Brain microvascular endothelial cell (primary cell): Measurements from ENCODE around the gene JCAD.

Experiments used
- DNase-seq: peaks from one replicate; pipeline ENCODE4 v3.0.0-alpha.2; 2020
- H3K27ac ChIP-seq: fragments of 250-450 bp; sonication (Bioruptor Pico); 2 replicates; pipeline ENCODE4 v1.5.1; 2020; ENCODE audit warnings: mild to moderate bottlenecking, moderate library complexity
- H3K27me3 ChIP-seq: fragments of 250-450 bp; sonication (Bioruptor Pico); replicated peaks from 2 replicates; pipeline ENCODE4 v1.5.1; 2020; ENCODE audit warnings: mild to moderate bottlenecking
- H3K36me3 ChIP-seq: fragments of 250-450 bp; sonication (Bioruptor Pico); replicated peaks from 2 replicates; pipeline ENCODE4 v1.5.1; 2020; ENCODE audit warnings: mild to moderate bottlenecking
- H3K4me3 ChIP-seq: 2 replicates; pipeline ENCODE4 v1.5.1; 2011; ENCODE audit warnings: low read depth, mild to moderate bottlenecking, control low read depth, low read length, moderate library complexity
- in situ Hi-C: cut with HindIII; loops from 2 replicates; pipeline ENCODE4 v1.10.0; 2017; ENCODE audit warnings: low sequenced_read_pairs, low pct_ligation_motif_present
- TF ChIP-seq, protein P1 (sequence below): IDR thresholded peaks from 2 replicates; pipeline ENCODE4 v1.5.1; 2011; ENCODE audit warnings: low read depth, mild to moderate bottlenecking, moderate library complexity, low read length, control low read depth, inconsistent platforms; ENCODE audit errors: missing control alignments

Gene JCAD

DNA sequence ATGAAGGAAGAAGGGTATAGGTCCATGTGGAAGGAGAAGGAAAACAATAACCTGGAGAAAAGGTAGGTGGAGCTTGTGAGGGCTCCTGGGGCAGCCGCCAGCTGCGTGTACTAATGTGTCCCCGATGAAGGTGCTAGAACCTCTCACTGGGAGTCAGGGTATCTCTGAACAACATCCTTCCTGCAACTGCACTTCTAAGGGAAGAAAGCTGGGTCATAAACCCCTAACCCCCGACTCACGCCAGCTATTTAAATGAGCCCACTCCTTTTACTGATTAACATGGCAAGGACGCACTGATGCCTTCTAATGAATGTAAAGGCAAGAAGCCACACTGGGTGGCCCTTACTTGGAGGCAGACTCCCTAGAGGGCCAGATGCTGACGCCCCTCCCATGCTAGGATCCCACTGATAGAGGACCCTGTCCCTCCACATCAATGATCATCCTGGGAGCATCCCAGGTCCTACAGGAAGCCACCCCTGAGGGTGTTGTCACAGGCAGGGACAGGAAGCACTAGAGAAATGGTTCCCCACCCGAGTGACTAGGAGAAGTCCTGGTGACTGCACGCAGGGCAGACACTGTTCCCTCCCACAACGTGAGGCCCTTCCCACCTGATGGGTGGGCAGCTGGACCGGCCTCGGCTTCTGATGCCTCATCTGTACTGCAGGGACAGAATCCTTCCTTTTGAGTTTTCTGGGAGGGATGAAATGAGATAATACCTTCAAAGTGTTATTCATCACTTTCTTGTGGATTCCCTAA lies 20.4 kb downstream of the JCAD start:
- DNase-seq, result no peak
- in situ Hi-C loops, result no loop called here
- TF ChIP-seq, protein P1, sequence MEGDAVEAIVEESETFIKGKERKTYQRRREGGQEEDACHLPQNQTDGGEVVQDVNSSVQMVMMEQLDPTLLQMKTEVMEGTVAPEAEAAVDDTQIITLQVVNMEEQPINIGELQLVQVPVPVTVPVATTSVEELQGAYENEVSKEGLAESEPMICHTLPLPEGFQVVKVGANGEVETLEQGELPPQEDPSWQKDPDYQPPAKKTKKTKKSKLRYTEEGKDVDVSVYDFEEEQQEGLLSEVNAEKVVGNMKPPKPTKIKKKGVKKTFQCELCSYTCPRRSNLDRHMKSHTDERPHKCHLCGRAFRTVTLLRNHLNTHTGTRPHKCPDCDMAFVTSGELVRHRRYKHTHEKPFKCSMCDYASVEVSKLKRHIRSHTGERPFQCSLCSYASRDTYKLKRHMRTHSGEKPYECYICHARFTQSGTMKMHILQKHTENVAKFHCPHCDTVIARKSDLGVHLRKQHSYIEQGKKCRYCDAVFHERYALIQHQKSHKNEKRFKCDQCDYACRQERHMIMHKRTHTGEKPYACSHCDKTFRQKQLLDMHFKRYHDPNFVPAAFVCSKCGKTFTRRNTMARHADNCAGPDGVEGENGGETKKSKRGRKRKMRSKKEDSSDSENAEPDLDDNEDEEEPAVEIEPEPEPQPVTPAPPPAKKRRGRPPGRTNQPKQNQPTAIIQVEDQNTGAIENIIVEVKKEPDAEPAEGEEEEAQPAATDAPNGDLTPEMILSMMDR, result no peak

DNA sequence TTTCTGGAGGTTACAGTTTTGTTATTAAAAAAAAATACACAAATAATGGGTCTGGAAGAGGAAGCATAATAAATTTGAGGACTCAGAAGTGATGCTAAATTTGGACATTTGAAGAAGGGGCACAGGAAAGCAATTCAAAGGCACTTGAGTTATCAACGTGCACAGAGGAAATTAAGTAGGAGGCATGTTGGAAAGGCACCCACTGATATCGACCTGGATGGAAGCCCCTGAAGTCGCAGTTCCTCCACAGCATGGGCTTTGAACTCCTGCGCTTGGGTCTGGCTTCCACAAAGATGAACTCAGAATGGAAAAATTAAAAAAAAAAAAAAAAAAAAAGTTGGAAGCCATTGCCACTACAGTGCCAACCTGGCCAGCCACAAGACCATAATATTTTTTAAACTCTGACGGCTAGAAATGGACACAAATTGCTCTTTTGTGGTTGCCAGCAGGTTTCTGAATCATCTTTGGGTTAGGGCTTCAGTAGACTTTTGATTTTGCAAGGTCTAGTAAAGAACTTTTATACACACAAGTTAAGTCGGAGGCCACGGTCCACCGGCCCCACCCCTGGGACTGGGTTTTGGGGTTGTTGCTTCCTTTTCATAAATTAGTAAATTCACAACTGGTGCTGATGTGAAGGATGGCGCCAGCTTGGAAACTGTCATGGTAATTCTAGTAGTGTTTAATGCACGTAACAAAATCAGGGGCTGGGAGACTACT lies 21.6 kb downstream of the JCAD start:
- no peak for DNase-seq
- in situ Hi-C loops, result no loop called here
- H3K27ac ChIP-seq, result no peak overlapping the region
- H3K27me3 ChIP-seq, result no peaks in the 10 kb centered on the region
- H3K4me3 ChIP-seq, result no peak overlapping the region
- TF ChIP-seq, protein P1, result no peak
- no peaks in the 10 kb centered on the region for H3K36me3 ChIP-seq

More for the DNA sequence above, 20.4 kb downstream of the JCAD start:
- no peak overlapping the region for H3K27ac ChIP-seq
- H3K36me3 ChIP-seq, result no peaks in the 10 kb centered on the region
- H3K4me3 ChIP-seq, result no peak overlapping the region
- no peaks in the 10 kb centered on the region for H3K27me3 ChIP-seq

DNA sequence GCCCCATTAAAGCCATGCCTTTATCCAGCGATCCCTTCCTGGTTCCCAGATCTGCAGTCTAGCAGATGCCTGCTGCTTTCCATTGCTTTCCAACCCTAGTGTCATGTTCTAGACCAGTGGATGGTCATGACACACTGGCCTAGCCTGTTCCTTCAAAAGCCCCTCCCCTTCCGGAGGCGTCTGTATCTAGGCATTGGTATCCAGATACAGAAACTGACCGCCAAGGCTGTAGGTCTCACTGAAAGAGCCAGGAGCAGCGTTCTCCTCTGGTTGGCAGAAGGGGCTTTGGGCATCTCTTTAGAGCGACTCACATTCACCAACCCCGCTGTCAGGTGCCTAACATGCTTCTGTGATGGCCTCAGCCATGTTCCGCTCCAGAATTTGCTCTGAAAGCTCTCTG lies 22.6 kb downstream of the JCAD start:
- in situ Hi-C loops, result no loop called here
- no peak for DNase-seq
- Histone ChIP-seq H3K4me3 (no peak overlapping the region), H3K36me3 (no peaks in the 10 kb centered on the region), H3K27me3 (no peaks in the 10 kb centered on the region), H3K27ac (no peak overlapping the region)
- TF ChIP-seq, protein P1, result no peak

DNA sequence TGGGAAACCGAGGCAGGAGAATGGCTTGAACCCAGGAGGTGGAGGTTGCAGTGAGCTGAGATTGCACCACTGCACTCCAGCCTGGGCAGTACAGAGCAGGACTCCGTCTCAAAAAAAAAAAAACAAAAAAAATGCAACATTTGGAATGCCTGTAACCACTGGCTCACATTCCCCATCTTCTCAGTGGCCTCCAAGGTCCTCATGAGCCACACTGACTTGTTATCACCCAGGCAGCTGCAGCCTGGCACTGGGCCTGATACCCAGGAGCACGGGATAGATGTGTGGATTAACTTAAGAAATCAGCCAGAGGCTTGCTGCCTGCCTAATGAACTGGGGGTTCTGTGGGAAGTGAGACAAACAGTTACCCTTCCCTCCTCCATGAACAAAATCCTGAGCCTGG lies 23.0 kb downstream of the JCAD start:
- in situ Hi-C loops, result no loop called here

DNA sequence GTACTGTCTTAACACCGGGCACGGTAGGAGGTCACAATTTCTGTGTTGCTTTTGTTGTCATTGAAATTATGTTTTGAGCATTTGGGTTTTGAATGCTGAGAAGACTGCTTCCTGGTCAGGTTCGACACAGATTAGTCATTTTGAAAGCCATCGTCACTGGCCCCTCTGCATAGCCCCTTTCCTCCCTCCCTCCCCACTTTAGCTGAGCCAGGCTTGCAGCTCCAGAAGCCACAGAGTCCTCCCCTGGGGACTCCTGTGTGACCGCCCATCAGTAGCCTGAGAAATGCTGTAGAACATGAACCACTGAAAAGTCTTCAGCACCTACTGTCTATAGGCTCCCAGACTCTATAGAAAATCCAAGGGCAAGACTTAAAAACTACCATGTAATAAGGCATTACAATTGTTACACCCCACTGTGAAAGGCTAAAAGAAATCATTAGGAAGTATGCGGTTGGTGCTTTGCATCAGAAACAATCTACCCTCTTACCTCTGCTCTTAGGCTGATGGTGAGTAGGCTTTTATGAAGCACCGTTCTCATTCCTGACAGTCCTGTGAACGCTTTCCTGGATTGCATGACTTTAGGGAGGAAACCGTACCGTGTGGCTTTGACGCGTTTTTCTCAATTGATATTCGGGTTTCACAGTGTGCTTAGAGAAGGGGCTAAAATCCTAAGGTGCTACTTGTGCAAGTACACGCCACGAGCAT lies 24.8 kb downstream of the JCAD start:
- TF ChIP-seq, protein P1, result no peak
- in situ Hi-C loops, result no loop called here
- no peaks in the 10 kb centered on the region for H3K36me3 ChIP-seq
- H3K4me3 ChIP-seq, result no peak overlapping the region
- no peak overlapping the region for H3K27ac ChIP-seq
- no peak for DNase-seq
- no peaks in the 10 kb centered on the region for H3K27me3 ChIP-seq

More for the DNA sequence above, 23.0 kb downstream of the JCAD start:
- DNase-seq, result no peak
- Histone ChIP-seq H3K27ac (no peak overlapping the region), H3K36me3 (no peaks in the 10 kb centered on the region), H3K4me3 (no peak overlapping the region), H3K27me3 (no peaks in the 10 kb centered on the region)
- TF ChIP-seq, protein P1, result no peak
